Gastroesophageal sphincter (tissue), 4 donors: ENCODE results near the gene TMEM145. TPM values are rescaled to one million over a fixed set of nuclear protein-coding genes. Genes with fewer than 3 reads are reported as not detected.

Experiments used
- ATAC-seq: fragments of 150-250 bp; one replicate; pipeline ENCODE4 v1.9.1; 2016; ENCODE audit warnings: mild to moderate bottlenecking, moderate library complexity
- H3K27ac ChIP-seq, 4 donors: fragments of 200-600 bp; sonication (generic) in 3 of 4; 1 replicate in 3 of 4; 2 replicates in 1 of 4; pipeline ENCODE4 v1.5.1; 2016 to 2019
- H3K27me3 ChIP-seq: fragments of 200-600 bp; sonication (generic); one replicate; pipeline ENCODE4 v1.5.1; 2019
- H3K36me3 ChIP-seq, 2 donors: fragments of 200-600 bp; sonication (generic); one replicate each; pipeline ENCODE4 v1.5.1; 2019; ENCODE audit warnings: control low read depth in 1 of 2
- H3K4me1 ChIP-seq, 3 donors: fragments of 200-600 bp; sonication (generic); 1 replicate in 2 of 3; 2 replicates in 1 of 3; pipeline ENCODE4 v1.5.1; 2016 to 2019; ENCODE audit warnings: control low read depth in 2 of 3
- H3K4me3 ChIP-seq, 2 donors: fragments of 200-600 bp; sonication (generic); one replicate each; pipeline ENCODE4 v1.5.1; 2019; ENCODE audit warnings: mild to moderate bottlenecking in 1 of 2, moderate library complexity in 1 of 2
- H3K9me3 ChIP-seq, 3 donors: fragments of 200-600 bp; sonication (generic); one replicate each; pipeline ENCODE4 v1.5.1; 2017 to 2019; ENCODE audit warnings: control low read depth in 2 of 3
- EP300 ChIP-seq: sonication (generic); formaldehyde crosslinking; IDR thresholded peaks from one replicate; pipeline ENCODE4 v1.6.1; 2017; ENCODE audit warnings: antibody characterized with exemption, mild to moderate bottlenecking
- POLR2A ChIP-seq, 2 donors: fragments of 450-650 bp; IDR thresholded peaks; one replicate each; pipeline ENCODE4 v1.6.1; 2017; ENCODE audit warnings: antibody characterized with exemption in 2 of 2, mild to moderate bottlenecking in 2 of 2, moderate library complexity in 1 of 2
- POLR2AphosphoS5 ChIP-seq: sonication (generic); formaldehyde crosslinking; IDR thresholded peaks from one replicate; pipeline ENCODE4 v1.6.1; 2017; ENCODE audit warnings: antibody characterized with exemption
- WGBS, 2 donors: methylation state at CpG; one replicate each; pipeline ENCODE4 v1.1.5; 2018; ENCODE audit warnings: low coverage in 1 of 2; 5-methylcytosine and 5-hydroxymethylcytosine counted together
- total RNA-seq, 4 donors: library from RNA; depleted of rRNA; stranded (reverse); fragments of >200 nt; gene quantifications; one replicate each; pipeline ENCODE4 v1.1.0, GENCODE V29; 2016
- TF ChIP-seq, protein P1 (sequence below), 4 experiments: fragments of 200-600 bp in 2 of 4; fragments of 450-650 bp in 2 of 4; sonication (generic) in 1 of 4; IDR thresholded peaks; one replicate each; pipeline ENCODE4 v1.5.1; 2017 to 2019; ENCODE audit warnings: antibody characterized with exemption in 4 of 4, mild to moderate bottlenecking in 2 of 4, moderate library complexity in 2 of 4

TMEM145 gene
- total RNA-seq, 4 donors from 2014 or later: 0.27 TPM; not detected in 3

DNA sequence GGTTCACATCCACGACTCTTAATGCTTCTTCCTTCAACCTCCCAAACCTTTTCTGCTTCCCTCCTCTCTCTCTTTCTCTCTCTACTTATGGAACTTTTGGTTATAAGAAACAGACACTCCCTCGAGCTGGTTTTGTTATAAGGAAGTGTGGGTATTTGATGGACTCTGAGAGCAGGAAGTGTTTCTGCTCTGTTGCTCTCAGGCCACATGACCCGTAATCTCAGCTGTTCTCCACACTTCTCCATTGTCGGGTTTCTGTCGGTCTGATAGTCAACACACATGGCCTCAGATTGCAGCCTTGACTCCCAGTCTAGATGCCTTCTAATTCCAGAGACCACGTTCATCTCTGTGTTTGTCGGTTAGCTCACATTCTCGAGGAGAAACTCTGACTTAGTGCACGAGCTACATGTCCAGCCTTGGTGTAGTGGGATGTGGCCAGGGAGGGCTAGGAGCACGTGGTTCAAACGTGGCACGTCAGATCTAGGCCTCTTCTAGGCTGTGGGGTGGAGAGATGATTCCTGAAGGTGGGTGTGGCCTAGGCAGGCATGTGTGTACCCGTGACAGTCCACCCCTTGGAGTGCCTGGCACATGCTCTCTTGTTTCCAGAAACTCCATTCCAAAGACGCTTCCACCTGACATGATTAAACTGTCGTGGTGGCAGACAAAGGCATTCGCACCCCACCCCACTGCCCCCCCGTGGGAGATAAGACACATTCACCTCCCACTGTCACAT lies 50.7 kb downstream of the TMEM145 start:
- ATAC-seq: no peak
- TF ChIP-seq POLR2A (IDR thresholded peaks at IDR 0.05): no peak
- TF ChIP-seq, protein P1, sequence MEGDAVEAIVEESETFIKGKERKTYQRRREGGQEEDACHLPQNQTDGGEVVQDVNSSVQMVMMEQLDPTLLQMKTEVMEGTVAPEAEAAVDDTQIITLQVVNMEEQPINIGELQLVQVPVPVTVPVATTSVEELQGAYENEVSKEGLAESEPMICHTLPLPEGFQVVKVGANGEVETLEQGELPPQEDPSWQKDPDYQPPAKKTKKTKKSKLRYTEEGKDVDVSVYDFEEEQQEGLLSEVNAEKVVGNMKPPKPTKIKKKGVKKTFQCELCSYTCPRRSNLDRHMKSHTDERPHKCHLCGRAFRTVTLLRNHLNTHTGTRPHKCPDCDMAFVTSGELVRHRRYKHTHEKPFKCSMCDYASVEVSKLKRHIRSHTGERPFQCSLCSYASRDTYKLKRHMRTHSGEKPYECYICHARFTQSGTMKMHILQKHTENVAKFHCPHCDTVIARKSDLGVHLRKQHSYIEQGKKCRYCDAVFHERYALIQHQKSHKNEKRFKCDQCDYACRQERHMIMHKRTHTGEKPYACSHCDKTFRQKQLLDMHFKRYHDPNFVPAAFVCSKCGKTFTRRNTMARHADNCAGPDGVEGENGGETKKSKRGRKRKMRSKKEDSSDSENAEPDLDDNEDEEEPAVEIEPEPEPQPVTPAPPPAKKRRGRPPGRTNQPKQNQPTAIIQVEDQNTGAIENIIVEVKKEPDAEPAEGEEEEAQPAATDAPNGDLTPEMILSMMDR (IDR thresholded peaks at IDR 0.05): no peak
- no peak for TF ChIP-seq EP300
- no peak for TF ChIP-seq POLR2AphosphoS5
- Histone ChIP-seq H3K27me3 (no peaks in the 10 kb centered on the region), H3K36me3 (peaks cover 0 to 67% of the 10 kb centered on the region in 2 donors), H3K27ac (no peak overlapping the region), H3K4me3 (no peak overlapping the region), H3K4me1 (peaks cover 0 to 27% (median 6%) of the 10 kb centered on the region in 3 donors), H3K9me3 (no peaks in the 10 kb centered on the region)
- 78 to 92% methylated on average over 8 to 12 of the region's 17 CpGs for WGBS, 2 donors

DNA sequence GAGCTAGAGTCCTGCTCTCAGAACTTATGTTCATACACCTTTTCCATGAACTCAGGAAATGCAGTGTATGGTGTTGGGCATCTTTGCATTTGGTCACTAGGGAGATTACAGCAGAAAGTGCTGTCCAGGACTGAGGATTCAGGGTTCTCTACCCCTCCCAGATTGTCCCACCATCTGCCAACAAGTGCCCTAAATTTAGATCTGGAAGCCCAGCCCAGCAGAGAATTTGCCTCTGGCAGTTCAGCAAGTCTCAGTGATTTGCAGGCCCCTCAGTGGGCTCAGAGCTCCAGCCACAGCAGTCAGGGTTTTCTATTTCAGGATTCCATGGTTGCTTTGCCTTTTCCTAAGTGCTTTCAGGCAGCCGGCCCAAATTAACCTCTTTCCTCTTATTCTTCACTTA lies 53.6 kb downstream of the TMEM145 start:
- Histone ChIP-seq H3K9me3 (no peaks in the 10 kb centered on the region), H3K36me3 (peaks cover 0 to 61% of the 10 kb centered on the region in 2 donors), H3K4me1 (peaks cover 0 to 27% (median 6%) of the 10 kb centered on the region in 3 donors), H3K27me3 (no peaks in the 10 kb centered on the region), H3K27ac (peak overlapping the region in 3 of 4 donors; percentile 18 to 53 (median 39)), H3K4me3 (no peak overlapping the region)
- 20 to 25% methylated on average over 1 of the region's 1 CpG for WGBS, 2 donors
- TF ChIP-seq, protein P1 (IDR thresholded peaks at IDR 0.05): no peak
- no peak for TF ChIP-seq EP300
- no peak for TF ChIP-seq POLR2AphosphoS5
- no peak for TF ChIP-seq POLR2A (IDR thresholded peaks at IDR 0.05)
- ATAC-seq: no peak

DNA sequence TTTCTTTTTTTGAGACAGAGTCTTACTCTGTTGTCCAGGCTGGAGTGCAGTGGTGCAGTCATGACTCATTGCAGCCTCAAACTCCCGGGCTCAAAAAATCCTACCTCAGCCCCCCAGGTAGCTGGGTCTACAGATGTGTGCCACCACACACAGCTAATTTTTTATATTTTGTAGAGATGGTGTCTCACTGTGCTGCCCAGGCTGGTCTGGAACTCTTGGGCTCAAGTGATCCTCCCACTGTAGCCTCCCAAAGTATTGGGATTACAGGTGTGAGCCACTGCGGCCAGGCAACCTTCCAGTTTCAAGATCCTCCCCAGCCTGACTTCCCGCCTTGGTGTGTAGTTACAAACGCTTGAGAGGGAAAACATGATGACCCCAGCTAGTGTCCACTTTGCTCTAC lies 54.8 kb downstream of the TMEM145 start:
- 69% methylated on average over 2 of the region's 4 CpGs; no CpG with 5 or more reads in 1 of the 2 donors for WGBS, 2 donors
- H3K27me3 ChIP-seq: no peaks in the 10 kb centered on the region
- peaks cover 0 to 61% of the 10 kb centered on the region in 2 donors for H3K36me3 ChIP-seq
- H3K4me3 ChIP-seq: no peak overlapping the region
- no peak for ATAC-seq
- no peaks in the 10 kb centered on the region for H3K9me3 ChIP-seq
- no peak overlapping the region for H3K27ac ChIP-seq
- TF ChIP-seq, protein P1 (IDR thresholded peaks at IDR 0.05): no peak
- TF ChIP-seq POLR2A (IDR thresholded peaks at IDR 0.05) (no peak), EP300 (no peak), POLR2AphosphoS5 (no peak)
- H3K4me1 ChIP-seq: peaks cover 0 to 27% (median 6%) of the 10 kb centered on the region in 3 donors

DNA sequence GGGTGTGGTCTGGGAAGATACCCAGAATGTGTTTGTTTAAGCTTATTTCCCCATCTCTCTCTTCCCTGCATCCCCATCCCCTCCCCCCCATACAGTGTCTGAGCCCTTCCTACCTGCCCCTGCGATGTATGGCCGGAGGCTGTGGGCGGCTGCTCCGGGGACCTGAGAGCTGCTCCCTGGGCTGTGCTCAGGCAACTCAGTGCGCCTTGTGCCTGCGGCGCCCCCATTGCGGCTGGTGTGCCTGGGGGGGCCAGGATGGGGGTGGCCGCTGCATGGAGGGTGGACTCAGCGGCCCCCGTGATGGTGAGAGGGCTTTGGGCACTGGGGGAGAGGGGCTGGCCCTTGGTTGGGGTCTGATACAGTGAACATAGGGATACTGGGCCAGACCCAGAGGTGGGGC lies 55.3 kb downstream of the TMEM145 start:
- WGBS, 2 donors: no CpG with 5 or more reads among the region's 11 CpGs
- H3K36me3 ChIP-seq: peaks cover 0 to 61% of the 10 kb centered on the region in 2 donors
- ATAC-seq: no peak
- TF ChIP-seq, protein P1 (IDR thresholded peaks at IDR 0.05): no peak
- TF ChIP-seq EP300 (no peak), POLR2A (IDR thresholded peaks at IDR 0.05) (no peak), POLR2AphosphoS5 (no peak)
- H3K4me3 ChIP-seq: no peak overlapping the region
- no peaks in the 10 kb centered on the region for H3K9me3 ChIP-seq
- no peak overlapping the region for H3K27ac ChIP-seq
- no peaks in the 10 kb centered on the region for H3K27me3 ChIP-seq
- H3K4me1 ChIP-seq: peaks cover 0 to 27% (median 6%) of the 10 kb centered on the region in 3 donors

DNA sequence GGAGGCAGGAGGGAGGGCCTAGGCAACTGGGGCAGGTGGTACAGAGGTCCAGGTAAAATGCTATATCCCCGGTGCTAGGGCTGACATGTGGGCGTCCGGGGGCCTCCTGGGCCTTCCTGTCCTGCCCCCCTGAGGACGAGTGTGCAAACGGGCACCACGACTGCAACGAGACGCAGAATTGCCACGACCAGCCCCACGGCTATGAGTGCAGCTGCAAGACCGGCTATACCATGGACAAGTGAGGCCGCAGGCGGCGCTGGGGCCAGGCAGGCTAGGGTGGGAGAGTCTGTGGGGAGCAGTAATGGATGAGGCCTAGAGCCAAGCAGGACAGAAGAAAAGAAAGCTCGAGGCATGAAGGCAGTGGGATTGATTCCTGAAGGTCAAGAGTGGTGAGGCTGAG lies 55.7 kb downstream of the TMEM145 start:
- H3K4me3 ChIP-seq: no peak overlapping the region
- ATAC-seq: no peak
- no peak overlapping the region for H3K27ac ChIP-seq
- H3K36me3 ChIP-seq: peaks cover 0 to 60% of the 10 kb centered on the region in 2 donors
- no peaks in the 10 kb centered on the region for H3K9me3 ChIP-seq
- peaks cover 0 to 27% (median 6%) of the 10 kb centered on the region in 3 donors for H3K4me1 ChIP-seq
- TF ChIP-seq, protein P1 (IDR thresholded peaks at IDR 0.05): no peak
- TF ChIP-seq EP300 (no peak), POLR2A (IDR thresholded peaks at IDR 0.05) (no peak), POLR2AphosphoS5 (no peak)
- H3K27me3 ChIP-seq: no peaks in the 10 kb centered on the region
- WGBS, 2 donors: 88 to 95% methylated on average over 4 to 6 of the region's 15 CpGs
